Activated CD8-positive, alpha-beta T cell treated with anti-CD3 and anti-CD28 coated beads for 36 hours (primary cell): ENCODE results near the gene ODAD2. TPM values are rescaled to one million over a fixed set of nuclear protein-coding genes. Genes with fewer than 3 reads are reported as not detected.

Source experiments
- ATAC-seq: fragments of 200-7000 bp; cut with Tn5 transposase; one replicate; pipeline ENCODE4 v1.10.0; 2021; ENCODE audit warnings: mild to moderate bottlenecking, moderate library complexity
- CTCF ChIA-PET: fragments of 350-600 bp; sonication (Branson Sonifier 250); formaldehyde crosslinking; loops from one replicate; lab custom pipeline; 2021; ENCODE audit warnings: antibody characterized with exemption; lab: Charles Lee
- POLR2A ChIA-PET: fragments of 350-600 bp; sonication (Branson Sonifier 250); formaldehyde crosslinking; loops from one replicate; lab custom pipeline; 2021; ENCODE audit warnings: antibody characterized with exemption; lab: Charles Lee
- DNase-seq: peaks from one replicate; pipeline ENCODE4 v3.0.0-alpha.2; 2020
- H3K27ac Mint-ChIP-seq: one replicate; pipeline ENCODE4 v1.8.0; 2021; ENCODE audit warnings: mild to moderate bottlenecking, mixed read lengths
- H3K27me3 Mint-ChIP-seq: one replicate; pipeline ENCODE4 v1.8.0; 2021; ENCODE audit warnings: mixed read lengths
- H3K36me3 Mint-ChIP-seq: one replicate; pipeline ENCODE4 v1.8.0; 2021; ENCODE audit warnings: low read depth, mixed read lengths
- H3K4me1 Mint-ChIP-seq: one replicate; pipeline ENCODE4 v1.8.0; 2021; ENCODE audit warnings: low read depth, mixed read lengths
- H3K4me3 Mint-ChIP-seq: one replicate; pipeline ENCODE4 v1.8.0; 2021; ENCODE audit warnings: mild to moderate bottlenecking, moderate library complexity, mixed read lengths
- H3K9me3 Mint-ChIP-seq: one replicate; pipeline ENCODE4 v1.8.0; 2021; ENCODE audit warnings: mixed read lengths
- intact Hi-C: fragments of 100-400 bp; cut with micrococcal nuclease; formaldehyde crosslinking; loops from one replicate; pipeline ENCODE4 v1.10.0; 2022
- total RNA-seq, 2 experiments: library from RNA; stranded (reverse); gene quantifications; one replicate each; pipeline ENCODE4 v1.2.3, GENCODE V29; 2021
- TF ChIP-seq, protein P1 (sequence below): fragments of 200-600 bp; IDR thresholded peaks from one replicate; pipeline ENCODE4 v1.8.0; 2022; ENCODE audit warnings: antibody characterized with exemption, mild to moderate bottlenecking

Gene ODAD2
- total RNA-seq, 2 experiments from 2014 or later, result 0.40 to 0.88 TPM

DNA sequence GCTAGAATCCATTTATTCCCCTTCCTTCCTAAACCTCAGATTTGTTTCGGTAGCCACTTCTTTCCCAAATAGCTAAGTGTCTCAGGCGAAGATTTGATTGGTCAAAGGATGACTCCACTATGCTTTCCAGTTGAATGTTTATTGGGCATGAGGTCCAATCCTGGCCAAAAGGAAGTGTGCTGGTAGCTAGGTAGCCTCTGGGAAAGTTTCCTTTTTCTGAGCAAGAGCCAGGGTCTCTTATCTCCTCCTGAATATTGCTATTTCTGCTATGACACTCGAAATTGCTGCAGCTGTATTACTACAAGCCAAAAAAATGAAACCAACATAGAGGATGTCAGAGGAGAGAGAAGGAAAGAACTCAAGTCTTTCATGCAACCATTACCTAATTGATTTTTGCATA, 199.8 kb downstream of the ODAD2 start:
- ChIA-PET POLR2A (interaction anchor here (0.6 to 1.1 kb wide), 3 partner anchors 9 to 545 kb away, joined by 3 read pairs; no protein-coding TSS in a partner anchor), CTCF (interaction anchor here (1.0 to 1.4 kb wide), 2 partner anchors 15 to 58 kb away, joined by 3 to 4 read pairs; no protein-coding TSS in a partner anchor)
- TF ChIP-seq, protein P1, sequence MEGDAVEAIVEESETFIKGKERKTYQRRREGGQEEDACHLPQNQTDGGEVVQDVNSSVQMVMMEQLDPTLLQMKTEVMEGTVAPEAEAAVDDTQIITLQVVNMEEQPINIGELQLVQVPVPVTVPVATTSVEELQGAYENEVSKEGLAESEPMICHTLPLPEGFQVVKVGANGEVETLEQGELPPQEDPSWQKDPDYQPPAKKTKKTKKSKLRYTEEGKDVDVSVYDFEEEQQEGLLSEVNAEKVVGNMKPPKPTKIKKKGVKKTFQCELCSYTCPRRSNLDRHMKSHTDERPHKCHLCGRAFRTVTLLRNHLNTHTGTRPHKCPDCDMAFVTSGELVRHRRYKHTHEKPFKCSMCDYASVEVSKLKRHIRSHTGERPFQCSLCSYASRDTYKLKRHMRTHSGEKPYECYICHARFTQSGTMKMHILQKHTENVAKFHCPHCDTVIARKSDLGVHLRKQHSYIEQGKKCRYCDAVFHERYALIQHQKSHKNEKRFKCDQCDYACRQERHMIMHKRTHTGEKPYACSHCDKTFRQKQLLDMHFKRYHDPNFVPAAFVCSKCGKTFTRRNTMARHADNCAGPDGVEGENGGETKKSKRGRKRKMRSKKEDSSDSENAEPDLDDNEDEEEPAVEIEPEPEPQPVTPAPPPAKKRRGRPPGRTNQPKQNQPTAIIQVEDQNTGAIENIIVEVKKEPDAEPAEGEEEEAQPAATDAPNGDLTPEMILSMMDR, result no peak
- no peak for ATAC-seq
- DNase-seq, result no peak
- no peaks in the 10 kb centered on the region for H3K4me1 Mint-ChIP-seq
- no peaks in the 10 kb centered on the region for H3K36me3 Mint-ChIP-seq
- no peak overlapping the region for H3K27ac Mint-ChIP-seq
- peaks cover 2% of the 10 kb centered on the region for H3K9me3 Mint-ChIP-seq
- H3K4me3 Mint-ChIP-seq, result no peak overlapping the region
- H3K27me3 Mint-ChIP-seq, result peaks cover 14% of the 10 kb centered on the region
- intact Hi-C loops, result no loop called here

DNA sequence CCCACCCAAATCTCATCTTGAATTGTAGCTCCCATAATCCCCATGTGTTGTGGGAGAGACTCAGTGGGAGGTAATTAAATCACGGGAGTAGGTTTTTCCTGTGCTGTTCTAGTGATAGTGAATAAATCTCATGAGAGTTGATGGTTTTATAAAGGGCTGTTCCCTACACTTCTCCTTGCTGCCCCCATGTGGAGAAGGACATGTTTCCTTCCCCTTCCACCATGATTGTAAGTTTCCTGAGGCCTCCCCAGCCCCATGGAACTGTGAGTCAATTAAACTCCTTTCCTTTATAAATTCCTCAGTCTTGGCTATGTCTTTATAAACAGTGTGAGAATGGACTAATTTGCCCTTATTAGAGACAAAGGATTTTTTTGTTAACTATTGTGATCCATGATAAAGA, 204.7 kb downstream of the ODAD2 start:
- intact Hi-C loops, result no loop called here
- ATAC-seq (no peak), DNase-seq (peak; percentile 11)
- Mint-ChIP-seq H3K9me3 (peaks cover 2% of the 10 kb centered on the region), H3K27me3 (peaks cover 17% of the 10 kb centered on the region), H3K4me3 (no peak overlapping the region), H3K4me1 (no peaks in the 10 kb centered on the region), H3K36me3 (no peaks in the 10 kb centered on the region), H3K27ac (no peak overlapping the region)
- TF ChIP-seq, protein P1, result no peak
- ChIA-PET POLR2A (interaction anchor here (0.6 kb wide), 1 partner anchor 52 kb away, joined by 3 read pairs; no protein-coding TSS in a partner anchor), CTCF (interaction anchor here (1.2 kb wide), 1 partner anchor 52 kb away, joined by 3 read pairs; no protein-coding TSS in a partner anchor)

DNA sequence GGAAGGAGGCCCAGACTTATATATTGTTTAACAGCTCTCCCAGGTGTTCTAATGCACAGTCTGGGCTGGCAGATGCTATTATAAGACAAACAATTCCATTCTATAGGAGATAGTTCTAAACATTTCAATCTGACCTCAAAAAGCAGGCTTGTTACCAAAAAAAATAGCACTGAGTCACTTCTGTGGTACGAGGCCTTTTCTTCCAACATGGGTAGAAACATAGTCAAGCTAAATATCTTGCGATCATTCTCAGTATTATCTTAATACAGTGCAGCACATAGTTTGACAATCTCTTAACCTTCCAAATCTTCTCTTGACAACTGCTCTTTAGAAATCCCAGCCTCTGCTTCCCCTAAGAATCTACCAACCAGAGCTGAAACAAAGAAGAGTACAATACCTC, 206.7 kb downstream of the ODAD2 start:
- DNase-seq, result no peak
- Mint-ChIP-seq H3K27me3 (peaks cover 14% of the 10 kb centered on the region), H3K36me3 (no peaks in the 10 kb centered on the region), H3K9me3 (peaks cover 2% of the 10 kb centered on the region), H3K4me1 (no peaks in the 10 kb centered on the region), H3K27ac (no peak overlapping the region), H3K4me3 (no peak overlapping the region)
- no peak for ATAC-seq
- intact Hi-C loops, result no loop called here
- ChIA-PET POLR2A (no interaction called here), CTCF (interaction anchor here (1.0 kb wide), 1 partner anchor 449 kb away, joined by 3 read pairs; no protein-coding TSS in a partner anchor)
- TF ChIP-seq, protein P1, result no peak

DNA sequence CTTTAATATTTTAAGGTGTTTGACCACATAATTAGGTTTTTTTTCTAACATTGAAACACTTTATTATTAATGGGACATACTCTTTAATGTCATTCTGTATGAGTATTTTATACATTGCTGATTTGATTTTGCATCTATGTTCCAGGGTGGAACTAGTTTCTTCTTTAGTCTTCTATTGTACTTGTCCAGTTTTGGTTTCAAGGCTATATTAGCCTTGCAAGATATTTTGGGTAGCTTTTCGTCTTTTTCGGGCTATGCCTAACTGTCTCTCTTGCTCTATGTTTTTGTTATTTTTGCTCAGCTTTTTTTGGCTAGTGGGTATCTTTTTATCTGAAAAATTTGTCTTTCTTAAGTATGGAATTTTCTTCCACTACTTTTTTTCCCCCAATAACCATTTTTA, 214.6 kb downstream of the ODAD2 start:
- H3K36me3 Mint-ChIP-seq, result no peaks in the 10 kb centered on the region
- peaks cover 4% of the 10 kb centered on the region for H3K9me3 Mint-ChIP-seq
- H3K4me3 Mint-ChIP-seq, result no peak overlapping the region
- H3K27me3 Mint-ChIP-seq, result peaks cover 15% of the 10 kb centered on the region
- no peak overlapping the region for H3K27ac Mint-ChIP-seq
- TF ChIP-seq, protein P1, result no peak
- no peaks in the 10 kb centered on the region for H3K4me1 Mint-ChIP-seq
- no peak for DNase-seq
- POLR2A ChIA-PET, result no interaction called here
- CTCF ChIA-PET, result interaction anchor here (0.6 to 1.6 kb wide), 13 partner anchors 12 to 610 kb away, joined by 3 to 18 read pairs (median 3); partner anchors contain the start of gene MPP7
- intact Hi-C loops, result loop anchor here (10.0 kb wide), 1 partner anchor 461 kb away; no protein-coding TSS in a partner anchor
- no peak for ATAC-seq

DNA sequence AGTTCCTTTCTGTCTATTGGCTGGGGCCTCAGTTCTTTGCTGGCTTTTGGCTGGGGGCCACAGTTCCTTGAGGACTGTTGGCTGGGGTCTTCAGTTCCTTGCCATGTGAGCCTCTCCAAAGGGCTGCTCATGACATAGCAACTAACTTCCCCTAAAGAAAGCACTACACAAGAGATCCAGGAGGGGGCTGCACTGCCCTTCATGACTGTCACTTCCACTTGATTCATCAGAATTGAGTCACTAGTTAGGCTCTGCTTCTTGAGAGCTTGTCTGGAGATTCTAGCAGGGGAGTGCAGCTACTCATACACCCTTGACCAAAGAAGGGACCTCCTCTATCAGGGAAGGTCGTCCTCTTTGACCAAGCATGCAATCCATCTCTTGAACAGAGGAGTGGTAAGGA, 215.2 kb downstream of the ODAD2 start:
- peak; percentile 95 for ATAC-seq
- Mint-ChIP-seq H3K4me3 (no peak overlapping the region), H3K36me3 (no peaks in the 10 kb centered on the region), H3K4me1 (no peaks in the 10 kb centered on the region), H3K9me3 (peaks cover 4% of the 10 kb centered on the region), H3K27ac (no peak overlapping the region), H3K27me3 (peaks cover 16% of the 10 kb centered on the region)
- peak; percentile 71 for DNase-seq
- intact Hi-C loops, result loop anchor here (10.0 kb wide), 1 partner anchor 461 kb away; no protein-coding TSS in a partner anchor
- TF ChIP-seq, protein P1, result peak; percentile 46
- ChIA-PET CTCF (interaction anchor here (0.6 to 1.6 kb wide), 13 partner anchors 12 to 610 kb away, joined by 3 to 18 read pairs (median 3); partner anchors contain the start of gene MPP7), POLR2A (no interaction called here)
